A673 (cell line): ENCODE results near the gene HRNR. TPM values are rescaled to one million over a fixed set of nuclear protein-coding genes. Genes with fewer than 3 reads are reported as not detected.

Experiments
- BruUV-seq: library from RNA; stranded (reverse); fragments of 400-500 nt; replicated peaks from 2 replicates; lab custom pipeline; 2021; lab: Mats Ljungman, UMichigan
- CTCF ChIA-PET: fragments of 300-600 bp; sonication (Branson Sonifier 250); formaldehyde crosslinking; loops from one replicate; lab custom pipeline; 2022; ENCODE audit warnings: antibody characterized with exemption; lab: Charles Lee
- POLR2A ChIA-PET: fragments of 300-600 bp; sonication (Branson Sonifier 250); formaldehyde crosslinking; loops from one replicate; lab custom pipeline; 2022; ENCODE audit warnings: antibody characterized with exemption; ENCODE audit not compliant: low non-redundant PET; lab: Charles Lee
- DNase-seq: peaks from one replicate; pipeline ENCODE4 v3.0.0-alpha.2; 2015; ENCODE audit warnings: low spot score
- H3K27ac ChIP-seq: fragments of 200-600 bp; sonication (generic); 2 replicates; pipeline ENCODE4 v1.5.1; 2016; ENCODE audit warnings: mixed run types, low read depth, mild to moderate bottlenecking, mixed read lengths, antibody characterized with exemption, low read length; ENCODE audit not compliant: poor library complexity, severe bottlenecking
- H3K27me3 ChIP-seq: fragments of 200-600 bp; sonication (generic); replicated peaks from 2 replicates; pipeline ENCODE4 v1.6.1; 2017; ENCODE audit warnings: mixed run types, low read depth, mild to moderate bottlenecking, mixed read lengths, antibody characterized with exemption, low read length; ENCODE audit not compliant: insufficient read depth, poor library complexity
- H3K36me3 ChIP-seq: fragments of 200-600 bp; sonication (generic); 2 replicates; pipeline ENCODE4 v1.6.1; 2016; ENCODE audit warnings: mixed run types, mild to moderate bottlenecking, mixed read lengths, antibody characterized with exemption, low read length; ENCODE audit not compliant: insufficient read depth, poor library complexity, severe bottlenecking
- H3K4me1 ChIP-seq: fragments of 200-600 bp; sonication (generic); 2 replicates; pipeline ENCODE4 v1.6.1; 2017; ENCODE audit warnings: mixed run types, mild to moderate bottlenecking, mixed read lengths, antibody characterized with exemption, low read length; ENCODE audit not compliant: insufficient read depth, poor library complexity, severe bottlenecking
- H3K4me3 ChIP-seq: fragments of 200-600 bp; sonication (generic); 2 replicates; pipeline ENCODE4 v1.5.1; 2016; ENCODE audit warnings: low read depth, mixed run types, mild to moderate bottlenecking, mixed read lengths, low read length; ENCODE audit not compliant: poor library complexity, severe bottlenecking
- H3K9me3 ChIP-seq: fragments of 200-600 bp; sonication (generic); 2 replicates; pipeline ENCODE4 v1.6.1; 2016; ENCODE audit warnings: mixed run types, low read depth, mild to moderate bottlenecking, mixed read lengths, antibody characterized with exemption, low read length; ENCODE audit not compliant: poor library complexity, severe bottlenecking
- CTCF ChIP-seq: fragments of 300-800, 200-600 bp; sonication (generic); conservative IDR thresholded peaks from 2 replicates; pipeline ENCODE4 v1.5.1; 2017; ENCODE audit warnings: low read depth, mild to moderate bottlenecking, antibody characterized with exemption, low read length, moderate library complexity, mixed read lengths
- EZH2 ChIP-seq: fragments of 200-600 bp; sonication (generic); IDR thresholded peaks from 2 replicates; pipeline ENCODE4 v1.6.1; 2017; ENCODE audit warnings: borderline replicate concordance, low read depth, mild to moderate bottlenecking, mixed read lengths, antibody characterized with exemption, low read length; ENCODE audit not compliant: poor library complexity, severe bottlenecking
- intact Hi-C: fragments of 100-400 bp; cut with micrococcal nuclease; formaldehyde crosslinking; loops from one replicate; pipeline ENCODE4 v1.10.0; 2022; ENCODE audit not compliant: unreplicated experiment
- total RNA-seq: library from RNA; stranded (reverse); gene quantifications from 2 replicates; pipeline ENCODE4 v1.2.3, GENCODE V29; 2021

The HRNR gene
- total RNA-seq, 1 experiment from 2014 or later, result not detected

- no peaks in the 10 kb centered on the region for H3K4me1 ChIP-seq
- intact Hi-C loops, result no loop called here
- ChIA-PET POLR2A (no interaction called here), CTCF (no interaction called here)
- H3K9me3 ChIP-seq, result no peaks in the 10 kb centered on the region
- H3K4me3 ChIP-seq, result no peak overlapping the region
- TF ChIP-seq EZH2 (no peak), CTCF (no peak)
- BruUV-seq, result no TSS peak
- H3K27me3 ChIP-seq, result peaks cover 7% of the 10 kb centered on the region
- DNase-seq, result no peak
- H3K27ac ChIP-seq, result no peak overlapping the region
- no peaks in the 10 kb centered on the region for H3K36me3 ChIP-seq
Observed at GRCh38 chr1:152168535-152168868, 55.5 kb downstream of the HRNR start.

- H3K4me1 ChIP-seq, result no peaks in the 10 kb centered on the region
- ChIA-PET CTCF (no interaction called here), POLR2A (no interaction called here)
- TF ChIP-seq CTCF (no peak), EZH2 (no peak)
- peaks cover 7% of the 10 kb centered on the region for H3K27me3 ChIP-seq
- no peak overlapping the region for H3K4me3 ChIP-seq
- intact Hi-C loops, result no loop called here
- H3K27ac ChIP-seq, result no peak overlapping the region
- BruUV-seq, result no TSS peak
- H3K9me3 ChIP-seq, result no peaks in the 10 kb centered on the region
- no peak for DNase-seq
- H3K36me3 ChIP-seq, result no peaks in the 10 kb centered on the region
Observed at GRCh38 chr1:152167835-152168534, 56.0 kb downstream of the HRNR start.

GRCh38 chr1:152166966-152167365 lies 57.0 kb downstream of the HRNR start:
- Histone ChIP-seq H3K4me3 (no peak overlapping the region), H3K36me3 (no peaks in the 10 kb centered on the region), H3K9me3 (no peaks in the 10 kb centered on the region), H3K27ac (no peak overlapping the region), H3K27me3 (peaks cover 7% of the 10 kb centered on the region), H3K4me1 (no peaks in the 10 kb centered on the region)
- TF ChIP-seq CTCF, result no peak
- no peak for TF ChIP-seq EZH2
- intact Hi-C loops, result no loop called here
- DNase-seq, result no peak
- no TSS peak for BruUV-seq
- ChIA-PET CTCF (no interaction called here), POLR2A (no interaction called here)
